C4-2B (cell line): ENCODE data around the gene PELO.

Experiments used
- CTCF ChIP-seq: fragments of 450-650 bp; conservative IDR thresholded peaks from 2 replicates; pipeline ENCODE4 v1.5.1; 2017; ENCODE audit warnings: mild to moderate bottlenecking
- ZFX ChIP-seq: fragments of 450-650 bp; IDR thresholded peaks from 2 replicates; pipeline ENCODE4 v1.6.1; 2017

GRCh38 chr5:52829664-52830063 is 41.9 kb downstream of the PELO start:
- TF ChIP-seq CTCF = no peak
- TF ChIP-seq ZFX = no peak
